H1 (cell line): ENCODE measurements around the gene PRRT1B. TPM values are rescaled to one million over a fixed set of nuclear protein-coding genes. Genes with fewer than 3 reads are reported as not detected.

Experiments used
- CTCF ChIA-PET: fragments of 300-600 bp; sonication (Branson Sonifier 250); formaldehyde crosslinking; loops from one replicate; lab custom pipeline; 2021; ENCODE audit not compliant: partially characterized antibody; lab: Charles Lee
- POLR2A ChIA-PET: fragments of 300-600 bp; sonication (Branson Sonifier 250); formaldehyde crosslinking; loops from one replicate; lab custom pipeline; 2021; ENCODE audit warnings: inconsistent platforms; ENCODE audit not compliant: partially characterized antibody; lab: Charles Lee
- DNase-seq, 2 experiments: peaks; one replicate each; pipeline versions ENCODE4 v3.0.0 to v3.0.0-alpha.2; 2010 to 2022; ENCODE audit warnings: low spot score in 2 of 2, low read depth in 1 of 2, mixed read lengths in 1 of 2
- FAIRE-seq: peaks from 2 replicates; lab custom pipeline; 2011; peaks lifted over from hg19 to GRCh38; lab: Jason Lieb, UNC
- H2AFZ ChIP-seq: 2 replicates; pipeline ENCODE4 v1.8.1; 2012; ENCODE audit warnings: low read length, inconsistent platforms
- H2AK5ac ChIP-seq: 2 replicates; pipeline ENCODE4 v1.6.1; 2013; ENCODE audit warnings: low read depth, low read length
- H2BK120ac ChIP-seq: replicated peaks from 2 replicates; pipeline ENCODE3; 2013; ENCODE audit warnings: low read depth, low read length, inconsistent platforms
- H2BK12ac ChIP-seq: 2 replicates; pipeline ENCODE4 v1.6.1; 2013; ENCODE audit warnings: low read depth, low read length
- H2BK15ac ChIP-seq: 2 replicates; pipeline ENCODE4 v1.6.1; 2013; ENCODE audit warnings: low read length
- H2BK20ac ChIP-seq: 2 replicates; pipeline ENCODE4 v1.6.1; 2013; ENCODE audit warnings: low read length
- H2BK5ac ChIP-seq: 2 replicates; pipeline ENCODE4 v1.6.1; 2013; ENCODE audit warnings: low read depth, low read length
- H3K14ac ChIP-seq: 2 replicates; pipeline ENCODE4 v1.6.1; 2013; ENCODE audit warnings: inconsistent platforms; ENCODE audit not compliant: insufficient read length
- H3K18ac ChIP-seq: 2 replicates; pipeline ENCODE4 v1.6.1; 2013; ENCODE audit warnings: low read length; ENCODE audit errors: extremely low read depth
- H3K23ac ChIP-seq: 2 replicates; pipeline ENCODE4 v1.6.1; 2013; ENCODE audit warnings: inconsistent platforms; ENCODE audit not compliant: insufficient read length
- H3K23me2 ChIP-seq: 2 replicates; pipeline ENCODE4 v1.6.1; 2013; ENCODE audit warnings: low read depth, low read length
- H3K27ac ChIP-seq: 2 replicates; pipeline ENCODE4 v1.6.1; 2011; ENCODE audit warnings: low read depth, low read length, inconsistent platforms
- H3K27me3 ChIP-seq, 4 experiments: replicated peaks in 1 of 4; 1 replicate in 1 of 4; 2 replicates in 3 of 4; pipeline versions ENCODE4 v1.6.1 to v1.8.1; 2011 to 2013; ENCODE audit warnings: low read length in 3 of 4, mild to moderate bottlenecking in 3 of 4, inconsistent platforms in 2 of 4, mixed read lengths in 2 of 4, moderate library complexity in 1 of 4; ENCODE audit not compliant: control insufficient read depth in 3 of 4, insufficient read depth in 3 of 4; ENCODE audit errors: extremely low read depth in 1 of 4
- H3K36me3 ChIP-seq, 4 experiments: 2 replicates each; pipeline versions ENCODE4 v1.6.1 to v1.8.1; 2011 to 2013; ENCODE audit warnings: mild to moderate bottlenecking in 4 of 4, low read length in 3 of 4, moderate library complexity in 2 of 4, control low read depth in 1 of 4, inconsistent platforms in 1 of 4; ENCODE audit not compliant: insufficient read depth in 4 of 4, control insufficient read depth in 2 of 4
- H3K4ac ChIP-seq: replicated peaks from 2 replicates; pipeline ENCODE3; 2013; ENCODE audit warnings: low read length, low read depth, mixed read lengths, inconsistent platforms; ENCODE audit not compliant: insufficient read length
- H3K4me1 ChIP-seq, 4 experiments: replicated peaks in 1 of 4; 1 replicate in 1 of 4; 2 replicates in 3 of 4; pipeline versions ENCODE4 v1.6.1 to v1.8.1; 2011 to 2013; ENCODE audit warnings: low read length in 3 of 4, inconsistent platforms in 2 of 4, mixed read lengths in 1 of 4; ENCODE audit not compliant: insufficient read depth in 4 of 4, control insufficient read depth in 3 of 4
- H3K4me2 ChIP-seq, 2 experiments: 2 replicates each; pipeline versions ENCODE4 v1.6.1 to v1.8.1; 2011 to 2013; ENCODE audit warnings: low read depth in 2 of 2, low read length in 2 of 2, control low read depth in 1 of 2, inconsistent platforms in 1 of 2, mild to moderate bottlenecking in 1 of 2; ENCODE audit not compliant: insufficient read depth in 1 of 2
- H3K4me3 ChIP-seq, 4 experiments: fragments of 200-600, 300-600 bp in 1 of 4; sonication (generic), shearing (Covaris generic), sonication (Bioruptor Twin) in 1 of 4; 2 replicates each; pipeline versions ENCODE4 v1.5.1 to v1.8.1; 2011 to 2016; ENCODE audit warnings: low read length in 4 of 4, low read depth in 3 of 4, control low read depth in 2 of 4, inconsistent platforms in 2 of 4, mild to moderate bottlenecking in 2 of 4, mixed read lengths in 1 of 4, moderate library complexity in 1 of 4; ENCODE audit not compliant: insufficient read depth in 2 of 4; ENCODE audit errors: extremely low read depth in 1 of 4
- H3K56ac ChIP-seq: replicated peaks from 2 replicates; pipeline ENCODE3; 2013; ENCODE audit warnings: low read depth, mild to moderate bottlenecking, mixed read lengths, low read length, inconsistent platforms; ENCODE audit not compliant: insufficient read length
- H3K79me1 ChIP-seq: 2 replicates; pipeline ENCODE4 v1.6.1; 2013; ENCODE audit warnings: low read depth, low read length, control low read depth
- H3K79me2 ChIP-seq, 2 experiments: 2 replicates each; pipeline versions ENCODE4 v1.6.1 to v1.8.1; 2012 to 2013; ENCODE audit warnings: low read length in 2 of 2, mild to moderate bottlenecking in 2 of 2, inconsistent platforms in 1 of 2; ENCODE audit not compliant: insufficient read depth in 2 of 2, control insufficient read depth in 1 of 2
- H3K9ac ChIP-seq, 4 experiments: replicated peaks in 1 of 4; 1 replicate in 1 of 4; 2 replicates in 3 of 4; pipeline versions ENCODE4 v1.6.1 to v1.8.1; 2011 to 2013; ENCODE audit warnings: low read depth in 3 of 4, low read length in 3 of 4, control low read depth in 2 of 4, mild to moderate bottlenecking in 2 of 4, moderate library complexity in 2 of 4, inconsistent platforms in 1 of 4; ENCODE audit errors: extremely low read depth in 1 of 4
- H3K9me3 ChIP-seq, 2 experiments: 2 replicates each; pipeline versions ENCODE4 v1.6.1 to v1.8.1; 2012 to 2013; ENCODE audit warnings: mild to moderate bottlenecking in 2 of 2, moderate library complexity in 2 of 2, control low read depth in 1 of 2, inconsistent platforms in 1 of 2, low read depth in 1 of 2, low read length in 1 of 2, mixed read lengths in 1 of 2; ENCODE audit not compliant: insufficient read depth in 2 of 2
- H4K20me1 ChIP-seq, 2 experiments: replicated peaks in 1 of 2; 2 replicates each; pipeline versions ENCODE3 to v1.8.1; 2011 to 2013; ENCODE audit warnings: inconsistent platforms in 2 of 2, low read length in 2 of 2, mild to moderate bottlenecking in 1 of 2; ENCODE audit not compliant: insufficient read depth in 2 of 2, control insufficient read depth in 1 of 2
- H4K5ac ChIP-seq: 2 replicates; pipeline ENCODE4 v1.6.1; 2013; ENCODE audit warnings: low read length, low read depth, mixed read lengths, inconsistent platforms; ENCODE audit not compliant: insufficient read length
- H4K8ac ChIP-seq: 2 replicates; pipeline ENCODE4 v1.8.0; 2013; ENCODE audit warnings: mild to moderate bottlenecking, moderate library complexity, low read length, inconsistent platforms; ENCODE audit not compliant: insufficient read depth; ENCODE audit errors: extremely low read depth
- H4K91ac ChIP-seq: replicated peaks from 2 replicates; pipeline ENCODE3; 2013; ENCODE audit warnings: low read length, mixed read lengths, inconsistent platforms; ENCODE audit not compliant: insufficient read length
- CHD1 ChIP-seq: IDR thresholded peaks from 2 replicates; pipeline ENCODE4 v1.6.1; 2012; ENCODE audit warnings: low read depth, low read length, improper control_type of control experiment
- CTBP2 ChIP-seq: IDR thresholded peaks from 2 replicates; pipeline ENCODE4 v1.7.0; 2011; ENCODE audit warnings: borderline replicate concordance, mild to moderate bottlenecking, moderate library complexity, mixed read lengths, low read length; ENCODE audit not compliant: insufficient read depth, insufficient read length
- KDM4A ChIP-seq: IDR thresholded peaks from one replicate; pipeline ENCODE4 v1.7.1; 2012; ENCODE audit warnings: low read depth, mild to moderate bottlenecking, moderate library complexity, low read length, inconsistent platforms; ENCODE audit not compliant: severe bottlenecking
- PHF8 ChIP-seq: fragments of 200-600 bp; sonication (generic); conservative IDR thresholded peaks from 2 replicates; pipeline ENCODE4 v1.7.1; 2012; ENCODE audit warnings: low read depth, mild to moderate bottlenecking, inconsistent platforms, low read length, moderate library complexity
- POLR2A ChIP-seq, 2 experiments: IDR thresholded peaks; 1 replicate in 1 of 2; 2 replicates in 1 of 2; pipeline ENCODE4 v1.6.1; 2011; ENCODE audit warnings: low read depth in 2 of 2, low read length in 2 of 2, mild to moderate bottlenecking in 2 of 2; ENCODE audit errors: control extremely low read depth in 1 of 2
- SIN3A ChIP-seq, 2 experiments: IDR thresholded peaks in 1 of 2; conservative IDR thresholded peaks in 1 of 2; 2 replicates each; pipeline ENCODE4 v1.6.1; 2011 to 2012; ENCODE audit warnings: low read length in 2 of 2, improper control_type of control experiment in 1 of 2, low read depth in 1 of 2, mild to moderate bottlenecking in 1 of 2
- SIX5 ChIP-seq: IDR thresholded peaks from 2 replicates; pipeline ENCODE4 v1.6.1; 2011; ENCODE audit warnings: mild to moderate bottlenecking, low read depth, low read length
- WGBS, 2 experiments: shearing (Covaris generic) in 1 of 2; methylation state at CpG; one replicate each; pipeline versions ENCODE4 v1.1.6 to v1.1.7; 2013 to 2015; ENCODE audit warnings: low lambda C conversion rate in 2 of 2, mixed read lengths in 2 of 2, inconsistent platforms in 1 of 2, low coverage in 1 of 2, missing lambda C conversion rate in 1 of 2; ENCODE audit not compliant: insufficient replicate concordance in 2 of 2, insufficient coverage in 1 of 2, insufficient read length in 1 of 2; ENCODE audit errors: extremely low coverage in 1 of 2, missing lambda C conversion rate in 1 of 2; 5-methylcytosine and 5-hydroxymethylcytosine counted together
- polyA plus RNA-seq, 7 experiments: library from polyadenylated mRNA; depleted of rRNA in 3 of 7; stranded (reverse) in 5 of 7; unstranded in 2 of 7; fragments of >200 nt in 5 of 7; fragments of 200-250 nt in 2 of 7; gene quantifications; 1 replicate in 5 of 7; 2 replicates in 1 of 7; 4 replicates in 1 of 7; pipeline versions ENCODE4 v1.2.1 to v1.2.3, GENCODE V29; 2011 to 2013; ENCODE audit warnings: missing spikeins in 2 of 7, mixed read lengths in 2 of 7
- total RNA-seq: library from RNA; stranded (reverse); fragmentation: NEBNext Ultra II Directional; extraction: Animal tissue kit (Norgen Biotek cat#: 25700); gene quantifications from 2 replicates; pipeline ENCODE4 v1.2.1, GENCODE V29; 2021
- TF ChIP-seq, protein P1 (sequence below), 3 experiments: IDR thresholded peaks; 1 replicate in 2 of 3; 2 replicates in 1 of 3; pipeline versions ENCODE4 v1.5.1 to v1.6.1; 2011; ENCODE audit warnings: low read length in 3 of 3, mild to moderate bottlenecking in 3 of 3, inconsistent platforms in 2 of 3, low read depth in 1 of 3, moderate library complexity in 1 of 3; ENCODE audit not compliant: insufficient read depth in 1 of 3; ENCODE audit errors: control extremely low read depth in 1 of 3

Gene PRRT1B
- total and polyA plus RNA-seq, 2 of the 8 experiments (the other 6 are each of a cell fraction or from before 2014, with no cell fraction given) = 0.30 to 1.2 TPM

DNA sequence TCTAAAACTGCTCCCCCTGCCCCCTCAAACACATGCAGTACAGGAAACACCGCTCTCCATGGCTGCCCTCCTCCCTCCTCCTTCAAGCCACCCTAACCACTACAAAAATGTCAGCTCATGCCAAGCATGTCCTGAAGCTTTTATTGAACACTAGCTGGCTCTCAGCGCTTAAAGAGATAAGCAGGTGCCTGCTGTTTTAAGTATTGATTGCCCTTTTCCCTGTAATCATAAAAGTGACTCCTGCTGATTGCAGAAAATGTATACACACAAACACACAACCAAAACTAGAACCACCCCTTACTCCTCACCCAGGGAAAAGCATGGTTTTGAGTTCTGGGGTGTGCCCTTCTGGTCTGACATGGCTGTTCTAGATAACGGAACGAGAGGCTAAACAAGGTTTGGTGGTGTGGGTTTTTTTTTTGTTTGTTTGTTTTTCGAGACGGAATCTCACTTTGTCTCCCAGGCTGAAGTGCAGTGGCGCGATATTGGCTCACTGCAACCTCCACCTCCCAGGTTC is 10.5 kb upstream of the PRRT1B start:
- H3K27me3 ChIP-seq = no peaks in the 10 kb centered on the region
- no peak overlapping the region for H2BK5ac ChIP-seq
- no peak overlapping the region for H3K4me2 ChIP-seq
- TF ChIP-seq CHD1 (no peak), KDM4A (no peak), CTBP2 (no peak), SIN3A (conservative IDR thresholded peaks at IDR 0.05 in 1 of 2, IDR thresholded peaks at IDR 0.05 in 1 of 2; ENCODE audit: low read depth in 1 of 2, low read length in 2 of 2) (no peak), POLR2A (IDR thresholded peaks at IDR 0.05; ENCODE audit: control extremely low read depth in 1 of 2, low read depth in 2 of 2, low read length in 2 of 2) (no peak), SIX5 (no peak), PHF8 (no peak)
- TF ChIP-seq, protein P1, sequence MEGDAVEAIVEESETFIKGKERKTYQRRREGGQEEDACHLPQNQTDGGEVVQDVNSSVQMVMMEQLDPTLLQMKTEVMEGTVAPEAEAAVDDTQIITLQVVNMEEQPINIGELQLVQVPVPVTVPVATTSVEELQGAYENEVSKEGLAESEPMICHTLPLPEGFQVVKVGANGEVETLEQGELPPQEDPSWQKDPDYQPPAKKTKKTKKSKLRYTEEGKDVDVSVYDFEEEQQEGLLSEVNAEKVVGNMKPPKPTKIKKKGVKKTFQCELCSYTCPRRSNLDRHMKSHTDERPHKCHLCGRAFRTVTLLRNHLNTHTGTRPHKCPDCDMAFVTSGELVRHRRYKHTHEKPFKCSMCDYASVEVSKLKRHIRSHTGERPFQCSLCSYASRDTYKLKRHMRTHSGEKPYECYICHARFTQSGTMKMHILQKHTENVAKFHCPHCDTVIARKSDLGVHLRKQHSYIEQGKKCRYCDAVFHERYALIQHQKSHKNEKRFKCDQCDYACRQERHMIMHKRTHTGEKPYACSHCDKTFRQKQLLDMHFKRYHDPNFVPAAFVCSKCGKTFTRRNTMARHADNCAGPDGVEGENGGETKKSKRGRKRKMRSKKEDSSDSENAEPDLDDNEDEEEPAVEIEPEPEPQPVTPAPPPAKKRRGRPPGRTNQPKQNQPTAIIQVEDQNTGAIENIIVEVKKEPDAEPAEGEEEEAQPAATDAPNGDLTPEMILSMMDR (IDR thresholded peaks at IDR 0.05; ENCODE audit: control extremely low read depth in 1 of 3, insufficient read depth in 1 of 3, low read depth in 1 of 3, low read length in 3 of 3) = no peak
- TF ChIP-seq, all 59 proteins: peak for 0
- Histone ChIP-seq H2BK20ac (no peak overlapping the region), H3K4ac (no peak overlapping the region), H4K91ac (no peak overlapping the region), H3K23ac (no peak overlapping the region), H3K27ac (no peak overlapping the region), H3K4me3 (no peak overlapping the region), H3K18ac (no peak overlapping the region), H3K14ac (no peak overlapping the region), H3K79me1 (0 out of 2 replicates have a peak, but pooled peaks cover 2% of the 10 kb centered on the region), H2BK12ac (no peak overlapping the region), H2AFZ (no peak overlapping the region), H4K20me1 (no peaks in the 10 kb centered on the region), H3K4me1 (peaks cover 0 to 8% (median 4%) of the 10 kb centered on the region in 4 experiments; a peak in 6 of 7 replicates), H2BK15ac (no peak overlapping the region), H3K36me3 (no peaks in the 10 kb centered on the region), H3K23me2 (peaks cover 5% of the 10 kb centered on the region; the same call in 1 of the 2 replicates), H2AK5ac (no peak overlapping the region), H3K9ac (no peak overlapping the region), H3K79me2 (peaks cover 0 to 6% of the 10 kb centered on the region in 2 experiments; a peak in 1 of 4 replicates), H3K56ac (no peak overlapping the region), H2BK120ac (no peak overlapping the region), H4K8ac (no peak overlapping the region), H4K5ac (no peak overlapping the region), H3K9me3 (peaks cover 5 to 7% of the 10 kb centered on the region in 2 experiments)
- DNase-seq = no peak
- 87% methylated on average over 8 of the region's 8 CpGs; no CpG with 5 or more reads in 1 of the 2 experiments for WGBS, 2 experiments
- no peak for FAIRE-seq
- ChIA-PET POLR2A (interaction anchor here (0.8 to 2.3 kb wide), 2 partner anchors 31 to 161 kb away, joined by 3 to 4 read pairs; no protein-coding TSS in a partner anchor), CTCF (no interaction called here)
